ENCODE measurements around the gene FAM98A.

FAM98A gene

DNA sequence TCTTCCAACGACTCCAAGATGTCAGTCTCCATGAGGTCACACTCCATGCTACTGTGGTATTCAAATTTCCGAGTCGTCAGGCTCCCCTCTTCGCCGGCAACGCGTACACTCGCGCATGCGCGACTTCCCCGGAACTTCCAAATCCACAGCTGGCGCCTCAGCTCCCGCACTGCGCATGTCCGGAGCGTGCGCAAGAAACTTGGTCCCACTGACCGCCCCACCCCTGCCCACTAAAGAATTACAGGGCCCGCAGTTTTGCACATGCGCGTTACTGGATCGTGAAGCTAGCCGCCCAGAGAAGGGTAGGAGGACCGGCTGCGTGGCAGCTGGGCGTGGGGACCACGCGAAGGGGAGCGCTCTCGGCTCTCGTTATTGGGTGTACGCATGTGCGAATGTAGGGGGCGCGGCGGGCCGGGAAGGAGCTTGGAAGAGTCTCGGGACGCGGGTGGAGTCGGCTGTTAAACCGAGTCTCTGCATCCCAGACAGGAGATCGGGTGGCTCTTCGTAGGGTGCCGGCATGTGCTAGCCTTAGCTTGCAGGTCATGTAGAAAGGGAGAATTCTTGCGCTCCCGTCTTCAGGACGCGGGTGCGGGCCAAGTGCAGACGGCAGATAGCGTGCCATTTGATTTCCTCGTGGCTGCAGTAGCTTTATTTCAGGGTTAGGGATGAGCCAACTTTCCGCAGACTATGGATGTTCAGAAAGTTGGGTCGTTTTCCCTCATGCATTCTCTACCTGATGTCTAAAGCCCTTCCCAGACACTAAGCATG lies at the start of gene FAM98A:
FAM98A (minus strand) TSS at position 125 of the 768 bp plus-strand sequence; CDS start at position 47, 78 bp downstream.
- DNase-seq: peak; percentile 99
- in situ Hi-C loops (cut with HindIII; ENCODE audit: low pct_ligation_motif_present, low pct_unique_long_range_greater_than_20kb, low sequenced_read_pairs): no loop called here

DNA sequence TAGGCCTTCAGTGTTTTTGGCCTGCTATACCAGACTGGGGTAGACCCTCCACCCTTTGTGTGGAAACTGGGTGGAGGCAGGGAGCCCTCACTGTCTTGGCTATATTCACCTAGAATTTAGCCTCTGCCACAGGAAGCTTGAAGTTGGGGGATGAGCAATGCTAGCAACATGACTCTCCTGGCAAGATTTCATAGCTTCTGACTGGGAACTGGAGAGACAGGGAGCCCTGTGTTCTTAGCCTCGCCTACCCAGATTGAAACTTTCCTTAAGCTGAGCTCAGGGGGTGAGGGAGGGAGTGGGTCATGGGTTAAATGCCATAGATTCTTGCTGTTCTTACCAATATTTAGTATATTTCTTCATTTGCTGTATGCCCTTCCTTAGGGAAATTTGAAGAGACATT lies 46.8 kb upstream of the FAM98A start:
- DNase-seq: no peak
- in situ Hi-C loops (cut with HindIII; ENCODE audit: low pct_ligation_motif_present, low pct_unique_long_range_greater_than_20kb, low sequenced_read_pairs): no loop called here

DNA sequence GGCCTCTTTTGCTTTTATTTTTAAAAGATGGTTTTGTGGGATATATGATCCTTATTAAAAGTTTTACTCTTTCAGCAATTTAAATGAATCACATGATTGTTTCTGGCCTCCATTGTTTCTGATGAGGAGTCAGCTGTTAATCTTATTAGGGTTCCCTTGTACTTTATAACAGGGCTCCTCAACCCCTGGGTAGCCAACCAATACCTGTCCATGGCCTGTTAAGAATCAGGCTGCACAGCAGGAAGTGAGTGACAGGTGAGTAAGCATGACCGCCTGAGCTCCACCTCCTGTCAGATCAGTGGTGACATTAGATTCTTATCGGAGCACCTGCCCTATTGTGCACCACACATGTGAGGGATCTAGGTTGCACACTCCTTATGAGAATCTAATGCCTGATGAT lies 45.1 kb upstream of the FAM98A start:
- no peak for DNase-seq
- in situ Hi-C loops (cut with HindIII; ENCODE audit: low pct_ligation_motif_present, low pct_unique_long_range_greater_than_20kb, low sequenced_read_pairs): no loop called here

DNA sequence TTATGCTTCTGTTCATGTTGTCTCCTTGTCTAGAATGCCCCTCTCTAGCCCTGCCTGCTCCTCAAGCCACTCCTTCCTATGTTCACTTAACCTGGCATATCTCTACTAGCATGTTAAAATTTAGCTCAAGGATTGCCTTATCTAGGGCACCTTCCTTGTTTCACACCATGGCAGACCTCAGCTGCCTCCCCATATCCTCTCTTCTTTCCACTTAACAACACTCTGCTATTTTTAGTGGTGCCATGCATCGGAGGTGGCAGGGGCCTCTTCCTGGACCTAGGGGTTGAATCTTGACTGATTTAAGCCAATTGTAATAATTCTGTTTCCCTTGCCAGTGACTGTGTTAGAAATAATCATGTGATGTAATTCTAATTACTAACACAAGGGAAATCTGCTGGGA lies 36.9 kb upstream of the FAM98A start:
- in situ Hi-C loops (cut with HindIII; ENCODE audit: low pct_ligation_motif_present, low pct_unique_long_range_greater_than_20kb, low sequenced_read_pairs): no loop called here
- no peak for DNase-seq

DNA sequence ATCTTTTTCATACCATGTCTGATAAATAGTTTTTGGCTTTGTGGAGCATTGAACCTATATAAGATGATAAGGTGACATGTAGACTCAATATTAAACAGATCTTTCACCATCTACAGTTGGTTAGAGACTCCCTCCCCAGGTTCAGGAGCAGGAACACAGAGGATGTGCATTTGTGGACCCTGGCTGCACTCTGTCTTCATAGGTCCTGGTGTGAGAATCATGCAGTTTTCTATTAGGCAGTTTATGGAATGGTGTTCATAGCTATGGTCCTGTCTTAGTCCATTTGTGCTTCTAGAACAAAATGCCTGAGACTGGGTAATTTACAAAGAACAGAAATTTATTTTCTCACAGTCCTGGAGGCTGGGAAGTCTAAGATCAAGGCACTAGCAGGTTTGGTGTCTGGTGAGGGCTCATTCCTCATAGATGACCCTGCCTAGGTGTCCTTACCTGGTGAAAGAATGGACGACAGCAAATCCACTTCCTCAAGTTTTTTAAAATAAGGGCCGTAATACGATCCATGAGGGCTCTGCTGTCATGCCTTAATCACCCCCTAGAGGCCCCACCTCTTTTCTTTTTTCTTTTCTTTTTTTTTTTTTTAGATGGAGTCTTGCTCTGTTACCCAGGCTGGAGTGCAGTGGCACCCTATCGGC lies 35.3 kb upstream of the FAM98A start:
- no peak for DNase-seq
- in situ Hi-C loops (cut with HindIII; ENCODE audit: low pct_ligation_motif_present, low pct_unique_long_range_greater_than_20kb, low sequenced_read_pairs): no loop called here

DNA sequence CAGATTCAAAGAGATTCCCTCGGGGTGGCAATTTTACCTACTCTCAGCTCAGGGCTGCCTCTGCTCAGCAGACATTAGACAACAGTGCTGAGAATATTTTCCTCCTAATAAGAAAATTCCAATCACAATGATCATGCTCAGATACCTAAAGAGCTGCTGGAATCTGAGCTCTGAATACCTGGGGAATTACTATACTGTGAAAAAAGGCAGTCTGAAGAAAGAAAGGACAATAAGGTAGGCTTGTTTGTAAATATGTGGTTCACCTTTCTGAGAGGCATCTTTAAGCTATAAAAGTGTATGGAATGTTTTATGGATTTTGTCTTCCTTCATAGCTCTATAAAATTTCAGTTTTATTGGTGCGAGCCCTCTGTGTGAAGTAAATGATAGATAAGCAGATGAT lies 34.2 kb upstream of the FAM98A start:
- in situ Hi-C loops (cut with HindIII; ENCODE audit: low pct_ligation_motif_present, low pct_unique_long_range_greater_than_20kb, low sequenced_read_pairs): no loop called here
- no peak for DNase-seq

DNA sequence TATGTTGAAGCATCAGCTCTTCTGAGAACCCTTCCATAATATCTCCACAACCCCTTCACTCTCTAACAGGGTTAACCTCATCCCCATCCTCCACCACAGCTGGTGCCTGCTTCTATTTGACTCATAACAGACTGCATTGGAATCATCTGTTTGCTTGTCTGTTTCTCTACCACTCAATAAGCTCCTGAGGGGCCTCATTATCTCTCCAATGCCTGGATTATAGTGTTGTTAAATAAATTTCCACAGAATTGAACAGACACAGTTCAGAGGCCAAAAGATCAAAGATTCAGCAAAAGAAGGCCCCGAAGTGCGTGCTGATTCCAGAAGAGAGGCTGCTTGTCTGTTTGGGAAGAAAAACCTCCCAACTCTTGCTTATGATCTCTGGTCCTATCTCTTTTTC lies 33.7 kb upstream of the FAM98A start:
- in situ Hi-C loops (cut with HindIII; ENCODE audit: low pct_ligation_motif_present, low pct_unique_long_range_greater_than_20kb, low sequenced_read_pairs): no loop called here

DNA sequence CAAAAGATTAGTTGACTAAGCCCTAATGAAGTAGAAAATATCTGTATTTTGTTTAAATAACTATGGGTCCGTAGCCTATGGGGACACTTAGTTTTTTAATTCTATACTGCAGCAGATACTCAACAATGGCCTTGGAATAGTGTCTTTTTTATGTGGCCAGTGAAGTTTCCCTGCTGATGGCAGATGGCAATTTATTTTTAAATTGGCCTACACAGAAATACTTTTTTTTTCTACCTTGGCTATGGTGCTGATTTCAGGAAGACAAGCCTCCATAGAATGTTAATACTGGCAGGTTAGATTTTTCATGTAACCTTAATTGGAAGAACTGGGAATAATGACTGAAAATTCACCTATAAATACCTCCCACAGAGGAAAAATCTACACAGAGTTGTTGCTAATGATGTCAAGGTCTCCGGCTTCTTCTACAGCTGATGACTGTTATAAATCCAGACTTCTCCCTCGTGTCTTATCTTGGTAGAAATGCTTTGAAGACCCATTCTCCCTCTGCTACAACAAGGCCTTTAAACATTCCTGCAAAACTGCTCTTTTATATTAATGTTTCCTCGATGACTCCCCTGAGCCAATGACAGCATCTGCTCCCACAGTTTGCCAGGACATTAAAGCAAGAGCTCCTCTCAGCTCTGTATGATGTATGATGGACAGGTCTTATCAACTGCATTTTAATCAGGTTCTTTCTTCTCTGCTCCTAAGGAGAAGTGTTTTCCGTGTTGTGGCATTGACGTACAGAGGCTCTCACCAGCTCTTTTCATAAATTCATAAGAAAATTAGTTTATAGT lies 29.1 kb upstream of the FAM98A start:
- in situ Hi-C loops (cut with HindIII; ENCODE audit: low pct_ligation_motif_present, low pct_unique_long_range_greater_than_20kb, low sequenced_read_pairs): no loop called here
- DNase-seq: no peak

More for the DNA sequence above, 33.7 kb upstream of the FAM98A start:
- no peak for DNase-seq

DNA sequence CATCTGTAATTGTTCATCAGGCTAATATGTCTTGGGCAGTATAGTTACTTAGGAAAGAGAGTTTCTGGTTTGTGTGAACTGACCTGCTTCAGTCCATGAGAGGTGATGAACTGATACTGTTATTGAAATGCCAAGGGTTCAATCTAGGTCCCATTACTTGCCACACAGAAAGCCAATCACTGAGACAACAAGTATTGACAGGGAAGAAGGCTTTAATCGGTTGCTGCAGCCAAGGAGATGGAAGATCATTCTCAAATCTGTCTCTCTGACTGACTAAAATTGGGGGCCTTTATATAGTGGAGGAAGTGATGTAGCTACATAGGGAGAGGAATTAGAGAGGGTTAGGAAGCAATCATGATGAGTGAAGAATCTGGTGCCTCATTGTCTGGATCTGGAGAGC lies 19.9 kb upstream of the FAM98A start:
- DNase-seq: no peak
- in situ Hi-C loops (cut with HindIII; ENCODE audit: low pct_ligation_motif_present, low pct_unique_long_range_greater_than_20kb, low sequenced_read_pairs): no loop called here

DNA sequence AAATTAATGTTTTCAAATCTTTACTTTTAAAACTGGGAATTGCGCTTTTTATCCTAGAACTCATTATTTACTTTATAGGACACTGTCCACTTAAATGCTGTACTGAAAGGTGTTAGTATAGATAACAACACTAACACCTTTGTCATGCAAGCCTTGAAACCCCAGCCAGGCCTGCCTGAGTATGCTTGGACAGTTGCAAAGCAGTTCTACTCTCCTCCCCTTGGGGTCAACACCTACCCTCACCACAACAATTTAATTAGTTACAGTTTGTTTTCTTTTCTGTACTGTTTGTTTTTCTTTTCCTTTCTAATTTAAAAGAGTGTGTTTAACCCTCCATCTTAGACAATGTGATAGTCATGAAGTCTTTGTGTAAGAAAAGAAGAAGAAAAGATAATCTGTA lies 18.9 kb upstream of the FAM98A start:
- in situ Hi-C loops (cut with HindIII; ENCODE audit: low pct_ligation_motif_present, low pct_unique_long_range_greater_than_20kb, low sequenced_read_pairs): no loop called here
- no peak for DNase-seq

DNA sequence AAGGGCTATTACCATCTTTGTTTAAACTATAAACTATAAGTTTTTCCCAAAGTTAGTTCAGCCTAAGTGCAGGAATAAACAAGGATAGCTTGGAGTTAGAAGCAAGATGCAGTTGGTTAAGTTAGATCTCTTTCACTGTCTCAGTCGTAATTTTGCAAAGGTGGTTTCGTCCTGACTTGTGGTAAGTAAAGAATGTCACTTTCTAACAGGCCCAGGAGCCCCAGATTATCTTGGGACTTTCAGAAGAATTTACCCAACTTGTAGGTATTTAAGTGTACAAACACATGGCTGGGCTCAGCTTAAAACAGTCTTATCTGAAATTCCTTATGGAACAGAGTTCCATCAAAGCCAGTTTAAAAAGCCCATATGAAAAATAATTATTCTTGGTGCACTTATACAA lies 18.3 kb upstream of the FAM98A start:
- in situ Hi-C loops (cut with HindIII; ENCODE audit: low pct_ligation_motif_present, low pct_unique_long_range_greater_than_20kb, low sequenced_read_pairs): no loop called here
- DNase-seq: no peak

DNA sequence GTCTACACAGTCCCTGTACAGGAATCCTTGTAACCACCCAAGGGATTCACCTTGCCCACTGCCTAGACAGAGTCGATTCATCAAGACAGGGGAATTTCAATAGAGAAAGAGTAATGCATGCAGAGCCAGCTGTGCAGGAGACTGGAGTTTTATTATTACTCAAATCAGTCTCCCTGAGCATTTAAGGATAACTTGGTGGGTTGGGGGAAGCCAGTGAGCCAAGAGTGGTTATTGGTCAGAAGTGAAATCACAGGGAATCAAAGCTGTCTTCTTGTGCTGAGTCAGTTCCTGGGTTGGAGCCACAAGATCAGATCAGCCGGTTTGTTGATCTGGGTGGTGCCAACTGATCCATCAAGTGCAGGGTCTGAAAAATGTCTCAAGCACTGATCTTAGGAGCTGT lies 17.8 kb upstream of the FAM98A start:
- in situ Hi-C loops (cut with HindIII; ENCODE audit: low pct_ligation_motif_present, low pct_unique_long_range_greater_than_20kb, low sequenced_read_pairs): no loop called here
- DNase-seq: no peak

DNA sequence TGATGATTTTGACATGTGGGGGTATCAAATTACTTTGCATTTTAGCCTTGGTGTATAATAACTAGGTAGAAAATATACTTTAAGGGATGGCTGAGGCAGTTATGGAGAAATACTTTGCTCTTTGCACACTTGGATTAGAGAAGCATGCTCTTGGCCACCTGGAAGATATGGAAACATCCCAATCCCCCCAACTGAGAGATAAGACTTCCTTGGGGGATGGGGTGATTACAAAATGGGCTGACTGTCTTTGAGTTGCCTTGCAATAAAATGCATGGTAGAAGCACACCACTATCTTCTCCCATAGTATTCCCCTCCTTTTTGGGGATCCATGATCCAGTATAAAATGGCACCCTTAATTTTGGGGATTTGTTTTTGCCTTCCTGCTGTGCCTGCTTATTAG lies 15.1 kb upstream of the FAM98A start:
- no peak for DNase-seq

DNA sequence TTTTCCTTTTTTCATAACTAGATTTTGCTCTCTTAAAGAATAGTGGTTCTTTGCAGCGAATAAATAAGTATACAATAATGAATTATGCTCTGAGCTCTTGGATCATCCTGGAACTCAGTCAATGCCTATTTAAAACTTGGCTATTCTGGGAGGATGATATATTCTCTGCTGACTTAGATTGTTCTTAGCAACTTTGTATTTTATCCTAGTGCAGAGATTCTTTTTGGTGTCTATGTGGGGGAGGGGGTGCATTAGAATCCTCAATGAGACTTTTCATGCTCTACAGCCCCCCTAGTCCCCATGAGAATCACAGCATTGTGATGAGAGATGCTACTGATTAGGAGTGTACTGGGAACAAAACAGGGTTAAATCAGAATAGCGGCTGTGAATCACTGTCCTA lies 8.8 kb upstream of the FAM98A start:
- DNase-seq: no peak
- in situ Hi-C loops (cut with HindIII; ENCODE audit: low pct_ligation_motif_present, low pct_unique_long_range_greater_than_20kb, low sequenced_read_pairs): no loop called here

More for the DNA sequence above, 15.1 kb upstream of the FAM98A start:
- in situ Hi-C loops (cut with HindIII; ENCODE audit: low pct_ligation_motif_present, low pct_unique_long_range_greater_than_20kb, low sequenced_read_pairs): no loop called here

DNA sequence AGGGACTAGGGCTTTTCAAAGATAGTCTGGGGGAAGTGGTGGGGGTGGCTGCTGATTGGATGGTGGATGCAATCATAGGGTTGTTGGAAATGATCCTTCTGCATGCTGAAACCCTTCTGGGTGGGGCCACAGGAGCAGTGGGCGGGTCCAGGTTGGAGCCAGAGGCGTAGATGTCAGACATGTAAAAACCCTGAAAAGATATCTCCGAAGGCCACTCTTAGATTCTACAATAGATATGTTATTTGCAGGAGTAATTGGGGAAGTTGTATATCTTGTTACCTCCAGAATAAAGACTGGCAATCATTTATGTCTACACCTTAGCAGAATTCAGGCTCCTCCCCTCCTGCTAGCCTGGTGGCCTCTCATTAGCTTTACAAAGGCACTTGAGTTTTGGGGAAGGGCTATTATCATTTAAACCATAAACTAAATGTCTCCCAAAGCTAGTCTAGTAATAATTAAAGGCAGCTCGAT lies 8.2 kb upstream of the FAM98A start:
- in situ Hi-C loops (cut with HindIII; ENCODE audit: low pct_ligation_motif_present, low pct_unique_long_range_greater_than_20kb, low sequenced_read_pairs): no loop called here
- no peak for DNase-seq

DNA sequence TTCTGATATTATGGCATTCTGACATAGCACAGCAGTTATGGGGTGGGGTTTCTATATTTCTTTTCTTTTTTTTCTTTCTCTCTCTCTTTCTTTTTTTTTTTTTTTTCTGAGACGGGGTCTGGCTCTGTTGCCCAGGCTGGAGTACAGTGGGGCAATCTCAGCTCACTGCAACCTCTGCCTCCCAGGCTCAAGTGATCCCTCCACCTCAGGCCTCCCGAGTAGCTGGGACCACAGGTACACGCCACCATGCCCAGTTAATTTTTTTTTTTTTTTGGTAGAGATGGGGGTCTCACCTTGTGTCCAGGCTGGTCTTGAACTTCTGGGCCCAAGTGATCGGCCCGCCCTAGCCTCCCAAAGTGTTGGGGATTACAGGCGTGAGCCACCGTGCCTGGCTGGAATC lies 7.5 kb upstream of the FAM98A start:
- in situ Hi-C loops (cut with HindIII; ENCODE audit: low pct_ligation_motif_present, low pct_unique_long_range_greater_than_20kb, low sequenced_read_pairs): no loop called here
- no peak for DNase-seq

DNA sequence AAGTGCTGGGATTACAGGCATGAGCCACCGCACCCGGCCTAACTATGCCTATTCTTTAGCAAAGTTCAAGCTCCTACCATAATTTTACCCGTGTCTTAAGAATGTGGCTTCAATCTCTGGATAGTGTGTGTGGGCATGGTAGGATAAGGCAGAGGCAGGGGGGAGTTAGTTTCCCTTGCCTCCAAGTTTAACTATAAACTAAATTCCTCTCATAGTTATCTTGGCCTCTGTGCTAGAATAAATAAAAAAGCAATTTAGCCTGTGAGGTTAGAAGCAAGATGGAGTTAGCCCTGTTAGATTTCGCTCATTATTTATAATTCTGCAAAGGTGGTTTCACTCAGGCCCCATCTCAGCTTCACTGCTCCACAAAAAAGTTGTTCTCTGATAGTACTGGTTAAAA lies 7.0 kb upstream of the FAM98A start:
- in situ Hi-C loops (cut with HindIII; ENCODE audit: low pct_ligation_motif_present, low pct_unique_long_range_greater_than_20kb, low sequenced_read_pairs): no loop called here
- no peak for DNase-seq

DNA sequence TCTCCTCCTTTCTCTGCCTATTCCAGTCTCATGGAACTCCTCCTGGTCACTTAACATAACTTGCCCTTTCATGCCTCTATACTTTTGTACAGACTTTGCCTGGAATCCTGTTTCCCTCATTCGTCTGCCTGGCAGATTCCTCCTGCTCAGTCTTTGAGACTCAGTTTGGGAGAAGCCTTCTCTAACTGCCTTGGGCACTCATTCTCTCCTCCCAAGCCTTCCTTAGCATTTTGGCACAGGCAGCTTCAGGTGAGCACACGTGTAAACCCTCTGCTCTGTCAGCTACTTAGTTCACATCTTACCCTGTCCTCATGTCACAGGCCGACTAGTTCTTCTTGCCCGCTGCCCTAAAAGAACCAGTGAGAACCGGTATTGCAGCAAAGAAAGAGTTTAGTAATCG lies 6.0 kb upstream of the FAM98A start:
- in situ Hi-C loops (cut with HindIII; ENCODE audit: low pct_ligation_motif_present, low pct_unique_long_range_greater_than_20kb, low sequenced_read_pairs): no loop called here
- no peak for DNase-seq

DNA sequence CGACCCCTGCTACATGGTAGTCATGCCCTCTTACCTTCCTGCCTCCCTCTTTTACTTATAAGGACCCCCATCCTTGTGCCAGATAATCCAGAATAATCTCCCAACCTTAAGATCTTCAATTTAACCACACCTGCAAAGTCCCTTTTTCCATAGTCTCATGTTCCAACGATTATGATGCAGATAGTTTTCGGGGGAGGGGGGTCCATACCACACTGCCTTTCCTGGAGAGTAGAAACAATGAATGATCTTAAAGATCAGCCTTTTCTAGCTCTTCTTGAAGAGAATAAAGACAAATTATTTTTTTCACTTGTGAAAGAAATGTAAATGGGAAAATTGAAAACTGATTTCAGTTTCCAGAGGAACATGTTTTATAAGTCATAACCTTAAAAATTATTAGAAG lies 4.3 kb upstream of the FAM98A start:
- no peak for DNase-seq
- in situ Hi-C loops (cut with HindIII; ENCODE audit: low pct_ligation_motif_present, low pct_unique_long_range_greater_than_20kb, low sequenced_read_pairs): no loop called here
